H9 (cell line): ENCODE measurements around the gene PTK7. TPM values are rescaled to one million over a fixed set of nuclear protein-coding genes. Genes with fewer than 3 reads are reported as not detected.

Experiments
- DNase-seq: peaks from one replicate; pipeline ENCODE4 v3.0.0-alpha.2; 2017
- H2AFZ ChIP-seq: one replicate; pipeline ENCODE4 v1.6.1; 2013; ENCODE audit warnings: mild to moderate bottlenecking, low read length, control low read depth, moderate library complexity
- H2AK5ac ChIP-seq: 2 replicates; pipeline ENCODE4 v1.6.1; 2013; ENCODE audit warnings: low read length, control low read depth, mixed read lengths; ENCODE audit not compliant: insufficient read length
- H2BK120ac ChIP-seq: one replicate; pipeline ENCODE4 v1.6.1; 2013; ENCODE audit warnings: low read depth, mild to moderate bottlenecking, low read length, control low read depth, inconsistent platforms; ENCODE audit not compliant: poor library complexity, severe bottlenecking
- H2BK12ac ChIP-seq: 2 replicates; pipeline ENCODE4 v1.6.1; 2013; ENCODE audit warnings: low read length, control low read depth, mixed read lengths, low read depth; ENCODE audit not compliant: insufficient read length
- H2BK15ac ChIP-seq: 2 replicates; pipeline ENCODE4 v1.6.1; 2013; ENCODE audit warnings: low read depth, low read length, control low read depth
- H2BK20ac ChIP-seq: one replicate; pipeline ENCODE4 v1.6.1; 2013; ENCODE audit warnings: low read depth, mild to moderate bottlenecking, low read length, control low read depth, inconsistent platforms; ENCODE audit not compliant: poor library complexity, severe bottlenecking
- H2BK5ac ChIP-seq: 2 replicates; pipeline ENCODE4 v1.6.1; 2013; ENCODE audit warnings: low read length, control low read depth, mixed read lengths; ENCODE audit not compliant: insufficient read length
- H3K14ac ChIP-seq: 2 replicates; pipeline ENCODE4 v1.6.1; 2013; ENCODE audit warnings: low read length, control low read depth; ENCODE audit not compliant: insufficient read depth
- H3K18ac ChIP-seq: 2 replicates; pipeline ENCODE4 v1.6.1; 2013; ENCODE audit warnings: low read depth, mild to moderate bottlenecking, mixed read lengths, low read length, control low read depth; ENCODE audit not compliant: insufficient read length
- H3K23ac ChIP-seq: 2 replicates; pipeline ENCODE4 v1.6.1; 2013; ENCODE audit warnings: low read length, control low read depth, mixed read lengths, low read depth; ENCODE audit not compliant: insufficient read length
- H3K23me2 ChIP-seq: 2 replicates; pipeline ENCODE4 v1.6.1; 2013; ENCODE audit warnings: low read depth, mild to moderate bottlenecking, mixed read lengths, low read length, control low read depth; ENCODE audit not compliant: insufficient read length, poor library complexity, severe bottlenecking
- H3K27ac ChIP-seq: 2 replicates; pipeline ENCODE4 v1.5.1; 2013; ENCODE audit warnings: low read length, control low read depth, mixed read lengths, low read depth; ENCODE audit not compliant: insufficient read length
- H3K27me3 ChIP-seq: 2 replicates; pipeline ENCODE4 v1.6.1; 2013; ENCODE audit warnings: low read length, control low read depth, inconsistent platforms; ENCODE audit not compliant: insufficient read depth
- H3K4ac ChIP-seq: 2 replicates; pipeline ENCODE4 v1.6.1; 2013; ENCODE audit warnings: low read depth, mild to moderate bottlenecking, control low read depth, inconsistent platforms, low read length, moderate library complexity
- H3K4me1 ChIP-seq: 2 replicates; pipeline ENCODE4 v1.6.1; 2013; ENCODE audit warnings: low read length, control low read depth, inconsistent platforms; ENCODE audit not compliant: insufficient read depth
- H3K4me2 ChIP-seq: 2 replicates; pipeline ENCODE4 v1.6.1; 2013; ENCODE audit warnings: low read length, control low read depth, mixed read lengths; ENCODE audit not compliant: insufficient read length, insufficient read depth
- H3K56ac ChIP-seq: 2 replicates; pipeline ENCODE4 v1.6.1; 2013; ENCODE audit warnings: low read depth, mild to moderate bottlenecking, mixed read lengths, low read length, control low read depth; ENCODE audit not compliant: insufficient read length
- H3K79me1 ChIP-seq: 2 replicates; pipeline ENCODE4 v1.6.1; 2013; ENCODE audit warnings: low read depth, mild to moderate bottlenecking, moderate library complexity, low read length, control low read depth, inconsistent platforms; ENCODE audit not compliant: insufficient read depth, poor library complexity, severe bottlenecking
- H3K79me2 ChIP-seq: 2 replicates; pipeline ENCODE4 v1.6.1; 2013; ENCODE audit warnings: low read length, control low read depth, inconsistent platforms; ENCODE audit not compliant: insufficient read depth
- H3K9ac ChIP-seq: 2 replicates; pipeline ENCODE4 v1.6.1; 2013; ENCODE audit warnings: low read length, control low read depth, mixed read lengths; ENCODE audit not compliant: insufficient read length; ENCODE audit errors: extremely low read depth
- H3K9me3 ChIP-seq: one replicate; pipeline ENCODE4 v1.6.1; 2013; ENCODE audit warnings: low read depth, low read length, inconsistent platforms; ENCODE audit not compliant: control insufficient read depth
- H3T11ph ChIP-seq: one replicate; pipeline ENCODE4 v1.6.1; 2013; ENCODE audit warnings: mild to moderate bottlenecking, low read length, control low read depth, inconsistent platforms
- H4K20me1 ChIP-seq: one replicate; pipeline ENCODE4 v1.6.1; 2013; ENCODE audit not compliant: control insufficient read depth, insufficient read length, insufficient read depth
- H4K5ac ChIP-seq: 2 replicates; pipeline ENCODE4 v1.6.1; 2013; ENCODE audit warnings: low read depth, mild to moderate bottlenecking, mixed read lengths, low read length, control low read depth; ENCODE audit not compliant: insufficient read length
- H4K8ac ChIP-seq: replicated peaks from 2 replicates; pipeline ENCODE4 v1.6.1; 2013; ENCODE audit warnings: low read length, control low read depth, mixed read lengths, low read depth; ENCODE audit not compliant: insufficient read length
- H4K91ac ChIP-seq: 2 replicates; pipeline ENCODE4 v1.6.1; 2013; ENCODE audit warnings: low read depth, mild to moderate bottlenecking, moderate library complexity, mixed read lengths, low read length, control low read depth; ENCODE audit not compliant: insufficient read length
- H3K27ac Mint-ChIP-seq, 3 experiments: 2 replicates in 2 of 3; 3 replicates in 1 of 3; pipeline ENCODE4 v1.8.0; 2020 to 2021; ENCODE audit warnings: mixed read lengths in 3 of 3, mild to moderate bottlenecking in 1 of 3, moderate library complexity in 1 of 3
- H3K27me3 Mint-ChIP-seq: 2 replicates; pipeline ENCODE4 v1.8.0; 2021; ENCODE audit warnings: low read depth, mild to moderate bottlenecking, moderate library complexity, mixed read lengths
- H3K36me3 Mint-ChIP-seq, 3 experiments: 2 replicates in 2 of 3; 3 replicates in 1 of 3; pipeline ENCODE4 v1.8.0; 2020 to 2021; ENCODE audit warnings: low read depth in 3 of 3, mixed read lengths in 3 of 3; ENCODE audit not compliant: insufficient read depth in 1 of 3
- H3K4me1 Mint-ChIP-seq, 2 experiments: 2 replicates each; pipeline ENCODE4 v1.8.0; 2020; ENCODE audit warnings: mixed read lengths in 2 of 2
- H3K4me3 Mint-ChIP-seq, 2 experiments: 2 replicates in 1 of 2; 3 replicates in 1 of 2; pipeline ENCODE4 v1.8.0; 2020 to 2021; ENCODE audit warnings: mild to moderate bottlenecking in 2 of 2, mixed read lengths in 2 of 2, moderate library complexity in 1 of 2
- H3K9me3 Mint-ChIP-seq, 2 experiments: 2 replicates in 1 of 2; 3 replicates in 1 of 2; pipeline ENCODE4 v1.8.0; 2020; ENCODE audit warnings: mild to moderate bottlenecking in 2 of 2, mixed read lengths in 2 of 2, moderate library complexity in 1 of 2
- CTCF ChIP-seq: fragments of 200-600 bp; sonication (generic); conservative IDR thresholded peaks from 3 replicates; pipeline ENCODE4 v1.8.0; 2021; ENCODE audit warnings: antibody characterized with exemption, mild to moderate bottlenecking
- WGBS: extraction: QIAGEN DNeasy Blood & Tissue Kit; methylation state at CpG from one replicate; pipeline ENCODE4 v1.1.7; 2013; ENCODE audit warnings: missing lambda C conversion rate, low lambda C conversion rate, mixed read lengths; ENCODE audit not compliant: insufficient read length; ENCODE audit errors: extremely low coverage; 5-methylcytosine and 5-hydroxymethylcytosine counted together
- total RNA-seq: library from RNA; stranded (reverse); gene quantifications from 2 replicates; pipeline ENCODE4 v1.2.1, GENCODE V29; 2021

Gene PTK7
- total RNA-seq, 1 experiment from 2014 or later = 128 TPM

- Histone ChIP-seq H3T11ph (no peak overlapping the region), H3K79me2 (peaks cover 20% of the 10 kb centered on the region; the same call in 1 of the 2 replicates), H2BK120ac (no peak overlapping the region), H3K18ac (no peak overlapping the region), H3K9ac (peak overlapping the region; percentile 76), H3K79me1 (peaks cover 11% of the 10 kb centered on the region), H3K23me2 (peaks cover 10% of the 10 kb centered on the region), H4K8ac (no peak overlapping the region), H2BK5ac (no peak overlapping the region), H4K20me1 (no peaks in the 10 kb centered on the region), H3K4ac (no peak overlapping the region), H3K23ac (no peak overlapping the region), H2BK12ac (no peak overlapping the region), H4K91ac (no peak overlapping the region), H3K27me3 (no peaks in the 10 kb centered on the region), H2BK15ac (no peak overlapping the region), H3K14ac (peak overlapping the region; percentile 94; the same call in 1 of the 2 replicates), H2AFZ (no peak overlapping the region), H3K56ac (no peak overlapping the region), H2AK5ac (no peak overlapping the region), H2BK20ac (no peak overlapping the region), H3K27ac (no peak overlapping the region), H3K4me1 (peaks cover 13% of the 10 kb centered on the region), H3K9me3 (no peaks in the 10 kb centered on the region), H3K4me2 (peak overlapping the region; percentile 72), H4K5ac (no peak overlapping the region)
- H3K27ac Mint-ChIP-seq = 0 out of 7 replicates have a peak overlapping the region, but pooled peaks of 1 of the 3 experiments have one; percentile 85
- H3K36me3 Mint-ChIP-seq = peaks cover 9 to 24% (median 18%) of the 10 kb centered on the region in 3 experiments
- WGBS = no CpG with 5 or more reads among the region's 8 CpGs
- no peak for TF ChIP-seq CTCF
- peaks cover 27 to 42% of the 10 kb centered on the region in 2 experiments for H3K4me1 Mint-ChIP-seq
- H3K9me3 Mint-ChIP-seq = no peaks in the 10 kb centered on the region
- no peak for DNase-seq
- H3K4me3 Mint-ChIP-seq = peak overlapping the region; percentile 85 to 90
- no peaks in the 10 kb centered on the region for H3K27me3 Mint-ChIP-seq
These were observed 1.3 kb downstream of the PTK7 start for GRCh38 chr6:43077333-43077809.
